Trophoblast cell (in vitro differentiated cells and primary cell): ENCODE measurements around the gene CD177.

Source experiments
- DNase-seq, 2 donors: peaks; one replicate each; pipeline ENCODE4 v3.0.0-alpha.2; 2016
- H2AFZ ChIP-seq: 2 replicates; pipeline ENCODE4 v1.6.1; 2013; ENCODE audit warnings: low read length, moderate library complexity, mild to moderate bottlenecking; ENCODE audit not compliant: insufficient read depth, poor library complexity
- H2AK5ac ChIP-seq: 2 replicates; pipeline ENCODE4 v1.6.1; 2013; ENCODE audit warnings: mild to moderate bottlenecking, low read length
- H2BK120ac ChIP-seq: 2 replicates; pipeline ENCODE4 v1.6.1; 2013; ENCODE audit warnings: low read length, mild to moderate bottlenecking, moderate library complexity; ENCODE audit not compliant: insufficient read depth, poor library complexity
- H2BK12ac ChIP-seq: 2 replicates; pipeline ENCODE4 v1.6.1; 2013; ENCODE audit warnings: mild to moderate bottlenecking, low read length, moderate library complexity
- H2BK5ac ChIP-seq: 2 replicates; pipeline ENCODE4 v1.6.1; 2013; ENCODE audit warnings: low read length, low read depth, moderate library complexity, mild to moderate bottlenecking; ENCODE audit not compliant: poor library complexity
- H3K14ac ChIP-seq: 2 replicates; pipeline ENCODE4 v1.6.1; 2013; ENCODE audit warnings: mild to moderate bottlenecking, low read length
- H3K18ac ChIP-seq: 2 replicates; pipeline ENCODE4 v1.6.1; 2013; ENCODE audit warnings: mild to moderate bottlenecking, low read length
- H3K23ac ChIP-seq: 2 replicates; pipeline ENCODE4 v1.6.1; 2013; ENCODE audit warnings: low read length
- H3K27ac ChIP-seq: 2 replicates; pipeline ENCODE4 v1.5.1; 2013; ENCODE audit warnings: low read depth, mild to moderate bottlenecking, inconsistent platforms, low read length, moderate library complexity
- H3K27me3 ChIP-seq: 2 replicates; pipeline ENCODE4 v1.6.1; 2013; ENCODE audit warnings: inconsistent platforms, mild to moderate bottlenecking, low read length, moderate library complexity; ENCODE audit not compliant: insufficient read depth
- H3K36me3 ChIP-seq, 2 experiments: 1 replicate in 1 of 2; 2 replicates in 1 of 2; pipeline ENCODE4 v1.6.1; 2013; ENCODE audit warnings: low read length in 2 of 2, mild to moderate bottlenecking in 2 of 2, moderate library complexity in 1 of 2; ENCODE audit not compliant: insufficient read depth in 2 of 2, control insufficient read depth in 1 of 2
- H3K4ac ChIP-seq: 2 replicates; pipeline ENCODE4 v1.6.1; 2013; ENCODE audit warnings: low read depth, mild to moderate bottlenecking, low read length, moderate library complexity
- H3K4me1 ChIP-seq, 2 experiments: 1 replicate in 1 of 2; 2 replicates in 1 of 2; pipeline ENCODE4 v1.6.1; 2013; ENCODE audit warnings: low read length in 2 of 2, mild to moderate bottlenecking in 2 of 2, moderate library complexity in 1 of 2; ENCODE audit not compliant: insufficient read depth in 2 of 2, control insufficient read depth in 1 of 2
- H3K4me2 ChIP-seq: 2 replicates; pipeline ENCODE4 v1.6.1; 2013; ENCODE audit warnings: inconsistent platforms, mild to moderate bottlenecking, low read length, moderate library complexity
- H3K4me3 ChIP-seq: 2 replicates; pipeline ENCODE4 v1.5.1; 2013; ENCODE audit warnings: mild to moderate bottlenecking, low read depth, low read length, inconsistent platforms
- H3K79me1 ChIP-seq: one replicate; pipeline ENCODE4 v1.6.1; 2013; ENCODE audit warnings: low read length
- H3K79me2 ChIP-seq: 2 replicates; pipeline ENCODE4 v1.6.1; 2013; ENCODE audit warnings: low read length, mild to moderate bottlenecking; ENCODE audit not compliant: control insufficient read depth, insufficient read depth, poor library complexity
- H3K9ac ChIP-seq: 2 replicates; pipeline ENCODE4 v1.6.1; 2013; ENCODE audit warnings: mild to moderate bottlenecking, low read length
- H3K9me3 ChIP-seq: 2 replicates; pipeline ENCODE4 v1.6.1; 2013; ENCODE audit warnings: low read depth, mild to moderate bottlenecking, control low read depth, inconsistent platforms, low read length; ENCODE audit not compliant: insufficient read depth
- H4K12ac ChIP-seq: 2 replicates; pipeline ENCODE4 v1.6.1; 2013; ENCODE audit warnings: low read depth, mild to moderate bottlenecking, low read length, moderate library complexity
- H4K8ac ChIP-seq: 2 replicates; pipeline ENCODE4 v1.6.1; 2013; ENCODE audit warnings: low read depth, mild to moderate bottlenecking, low read length, moderate library complexity
- H4K91ac ChIP-seq: one replicate; pipeline ENCODE4 v1.6.1; 2013; ENCODE audit warnings: low read depth, mild to moderate bottlenecking, low read length, moderate library complexity
- WGBS: extraction: QIAGEN DNeasy Blood & Tissue Kit; methylation state at CpG from one replicate; pipeline ENCODE4 v1.1.7; 2013; ENCODE audit warnings: missing lambda C conversion rate; ENCODE audit not compliant: insufficient read length, insufficient coverage; ENCODE audit errors: extremely low coverage; 5-methylcytosine and 5-hydroxymethylcytosine counted together

The CD177 gene

DNA sequence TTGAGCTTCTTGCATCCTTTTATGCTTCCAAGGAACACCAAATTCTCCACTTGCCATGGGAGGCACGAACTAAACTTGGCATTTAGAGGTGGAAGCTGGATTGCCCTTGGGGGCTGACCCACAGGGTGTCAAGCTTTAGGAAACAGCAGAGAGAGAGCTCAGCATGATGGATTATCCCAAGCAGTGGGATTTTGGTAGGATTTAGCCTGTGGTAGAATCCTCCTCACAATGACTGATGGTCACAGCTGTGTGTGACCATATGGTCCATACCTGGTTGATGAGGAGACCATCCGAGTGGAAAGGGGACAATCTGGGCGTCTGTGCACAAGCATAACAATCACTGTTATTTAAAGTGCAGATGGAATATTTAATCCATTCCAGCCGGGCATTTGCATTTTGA lies 44.0 kb upstream of the CD177 start:
- H2AFZ ChIP-seq, result no peak overlapping the region
- H3K9me3 ChIP-seq, result peaks cover 39% of the 10 kb centered on the region
- no peak for DNase-seq
- no peak overlapping the region for H2BK5ac ChIP-seq
- H2AK5ac ChIP-seq, result no peak overlapping the region
- H4K12ac ChIP-seq, result no peak overlapping the region
- H3K4me3 ChIP-seq, result no peak overlapping the region
- no peak overlapping the region for H3K27ac ChIP-seq
- WGBS, result no CpG with 5 or more reads among the region's 4 CpGs
- H3K14ac ChIP-seq, result no peak overlapping the region
- no peak overlapping the region for H4K91ac ChIP-seq
- H4K8ac ChIP-seq, result no peak overlapping the region
- H3K18ac ChIP-seq, result no peak overlapping the region
- H3K79me2 ChIP-seq, result no peaks in the 10 kb centered on the region
- H3K27me3 ChIP-seq, result no peaks in the 10 kb centered on the region
- H3K4me2 ChIP-seq, result no peak overlapping the region
- H3K9ac ChIP-seq, result no peak overlapping the region
- H3K36me3 ChIP-seq, result no peaks in the 10 kb centered on the region
- H2BK120ac ChIP-seq, result no peak overlapping the region
- no peaks in the 10 kb centered on the region for H3K79me1 ChIP-seq
- H3K4me1 ChIP-seq, result no peaks in the 10 kb centered on the region
- no peak overlapping the region for H3K23ac ChIP-seq
- H2BK12ac ChIP-seq, result no peak overlapping the region
- H3K4ac ChIP-seq, result no peak overlapping the region

DNA sequence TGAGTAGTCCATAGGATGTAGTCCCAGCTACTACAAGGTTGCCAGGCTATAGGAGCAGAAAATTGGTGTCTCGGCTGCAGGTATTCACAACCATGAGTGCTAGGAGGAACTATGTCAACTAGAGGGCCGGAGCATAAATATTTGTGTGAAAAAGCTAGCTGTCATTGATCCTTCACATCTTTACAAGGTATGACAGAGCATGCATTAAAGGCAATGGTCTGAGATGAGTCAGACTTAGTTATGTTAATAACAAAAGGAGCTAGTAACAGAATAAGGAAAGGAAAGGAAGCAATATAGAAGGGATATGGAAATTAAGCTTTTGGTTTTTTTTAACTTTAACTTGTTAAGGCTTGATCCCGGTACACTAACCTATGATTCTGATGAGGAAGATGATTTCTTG lies 43.3 kb upstream of the CD177 start:
- Histone ChIP-seq H4K91ac (no peak overlapping the region), H2BK12ac (no peak overlapping the region), H2AFZ (no peak overlapping the region), H2BK5ac (no peak overlapping the region), H3K79me1 (no peaks in the 10 kb centered on the region), H4K12ac (no peak overlapping the region), H3K9me3 (peaks cover 33% of the 10 kb centered on the region), H3K27me3 (no peaks in the 10 kb centered on the region), H3K18ac (no peak overlapping the region), H3K79me2 (no peaks in the 10 kb centered on the region), H3K9ac (no peak overlapping the region), H3K4me2 (no peak overlapping the region), H3K14ac (no peak overlapping the region), H3K27ac (no peak overlapping the region), H4K8ac (no peak overlapping the region), H3K36me3 (no peaks in the 10 kb centered on the region), H3K4ac (no peak overlapping the region), H2BK120ac (no peak overlapping the region), H2AK5ac (no peak overlapping the region), H3K4me1 (no peaks in the 10 kb centered on the region), H3K4me3 (no peak overlapping the region), H3K23ac (no peak overlapping the region)
- DNase-seq, result no peak
- no CpG with 5 or more reads among the region's 3 CpGs for WGBS

DNA sequence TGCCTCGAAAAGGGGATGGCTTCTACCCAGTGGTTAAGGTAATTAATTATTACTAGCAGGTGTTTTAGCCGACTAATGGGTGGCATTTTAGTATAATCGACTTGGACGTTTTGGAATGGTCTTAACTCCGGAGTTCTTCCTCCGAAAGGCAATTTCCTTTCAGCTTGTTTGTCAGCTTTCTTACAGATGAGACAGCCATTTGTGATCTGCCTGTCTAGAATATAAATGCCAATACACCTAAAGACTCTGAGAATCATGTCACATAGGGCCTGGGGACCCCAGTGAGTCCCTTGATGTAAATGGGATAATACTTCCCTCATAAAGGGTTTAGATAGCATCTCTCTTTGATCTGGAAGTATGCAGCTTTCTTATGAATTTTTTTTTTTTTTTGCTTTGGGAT lies 42.2 kb upstream of the CD177 start:
- H3K4me1 ChIP-seq, result no peaks in the 10 kb centered on the region
- H3K18ac ChIP-seq, result no peak overlapping the region
- H2AFZ ChIP-seq, result no peak overlapping the region
- no peaks in the 10 kb centered on the region for H3K79me1 ChIP-seq
- H3K9me3 ChIP-seq, result peaks cover 25% of the 10 kb centered on the region
- WGBS, result no CpG with 5 or more reads among the region's 6 CpGs
- no peak overlapping the region for H3K14ac ChIP-seq
- H3K79me2 ChIP-seq, result no peaks in the 10 kb centered on the region
- no peak overlapping the region for H3K4me3 ChIP-seq
- H4K91ac ChIP-seq, result no peak overlapping the region
- no peak overlapping the region for H2BK12ac ChIP-seq
- H3K23ac ChIP-seq, result no peak overlapping the region
- H3K4me2 ChIP-seq, result no peak overlapping the region
- DNase-seq, result no peak
- no peak overlapping the region for H3K9ac ChIP-seq
- H2AK5ac ChIP-seq, result no peak overlapping the region
- H2BK120ac ChIP-seq, result no peak overlapping the region
- H3K36me3 ChIP-seq, result no peaks in the 10 kb centered on the region
- no peak overlapping the region for H3K27ac ChIP-seq
- no peak overlapping the region for H4K8ac ChIP-seq
- no peak overlapping the region for H3K4ac ChIP-seq
- H2BK5ac ChIP-seq, result no peak overlapping the region
- H3K27me3 ChIP-seq, result no peaks in the 10 kb centered on the region
- no peak overlapping the region for H4K12ac ChIP-seq

DNA sequence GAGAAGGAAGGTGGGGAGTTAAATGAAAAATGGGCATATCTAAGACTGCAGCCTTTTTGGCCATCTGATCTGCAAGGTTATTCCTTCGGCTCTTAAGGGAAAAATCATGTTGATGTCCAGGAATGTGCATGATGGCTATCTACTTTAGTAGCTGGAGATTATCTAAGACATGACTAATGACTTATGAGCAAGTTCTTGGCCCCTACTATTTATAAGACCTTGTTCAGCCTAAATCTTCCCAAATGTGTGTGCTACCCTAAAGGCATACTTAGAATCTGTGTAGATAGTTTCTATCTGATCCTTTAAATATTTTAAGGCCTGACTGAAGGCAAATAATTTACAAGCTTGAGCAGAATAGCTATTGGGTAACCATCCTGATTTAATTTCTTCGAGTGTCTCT lies 41.8 kb upstream of the CD177 start:
- Histone ChIP-seq H3K79me2 (no peaks in the 10 kb centered on the region), H4K91ac (no peak overlapping the region), H3K14ac (no peak overlapping the region), H2BK120ac (no peak overlapping the region), H2AK5ac (no peak overlapping the region), H3K9ac (no peak overlapping the region), H4K8ac (no peak overlapping the region), H4K12ac (no peak overlapping the region), H2BK5ac (no peak overlapping the region), H3K4me3 (no peak overlapping the region), H3K79me1 (no peaks in the 10 kb centered on the region), H2BK12ac (no peak overlapping the region), H3K4me2 (no peak overlapping the region), H3K4me1 (no peaks in the 10 kb centered on the region), H3K4ac (no peak overlapping the region), H3K27ac (no peak overlapping the region), H3K36me3 (no peaks in the 10 kb centered on the region), H3K9me3 (peaks cover 21% of the 10 kb centered on the region), H2AFZ (no peak overlapping the region), H3K23ac (no peak overlapping the region), H3K18ac (no peak overlapping the region), H3K27me3 (no peaks in the 10 kb centered on the region)
- WGBS, result no CpG with 5 or more reads among the region's 2 CpGs
- peak in 1 of 2 donors; percentile 52 for DNase-seq
